BJ (cell line): ENCODE measurements around the gene IFITM10. TPM values are rescaled to one million over a fixed set of nuclear protein-coding genes. Genes with fewer than 3 reads are reported as not detected.
"Not testable (repeated sequence)": the region's sequence is repeated elsewhere in the genome, so short reads cannot be mapped to it uniquely, and the experiment has no call there.

Source experiments
- CTCF ChIA-PET: fragments of 350-600 bp; formaldehyde crosslinking; extraction: SDS; loops from one replicate; lab custom pipeline; 2021; ENCODE audit warnings: antibody characterized with exemption, inconsistent platforms; lab: Yijun Ruan, JAX
- POLR2A ChIA-PET: fragments of 300-600 bp; sonication (Branson Sonifier 250); formaldehyde crosslinking; extraction: SDS; loops from one replicate; lab custom pipeline; 2021; ENCODE audit warnings: antibody characterized with exemption; lab: Charles Lee
- DNase-seq: peaks from one replicate; pipeline ENCODE4 v3.0.0-alpha.2; 2011; ENCODE audit warnings: low read depth
- H3K27me3 ChIP-seq: 2 replicates; pipeline ENCODE4 v1.6.0; 2011; ENCODE audit warnings: low read length; ENCODE audit not compliant: control insufficient read depth, insufficient read depth
- H3K36me3 ChIP-seq: 2 replicates; pipeline ENCODE4 v1.5.1; 2011; ENCODE audit warnings: low read length; ENCODE audit not compliant: control insufficient read depth, insufficient read depth
- H3K4me3 ChIP-seq: 2 replicates; pipeline ENCODE4 v1.5.1; 2011; ENCODE audit warnings: low read depth, mild to moderate bottlenecking, control low read depth, low read length
- CTCF ChIP-seq: IDR thresholded peaks from 2 replicates; pipeline ENCODE4 v1.5.1; 2011; ENCODE audit warnings: low read depth, mild to moderate bottlenecking, control low read depth, inconsistent platforms, low read length, moderate library complexity; ENCODE audit not compliant: insufficient read depth
- polyA plus RNA-seq: library from polyadenylated mRNA; depleted of rRNA; stranded (reverse); fragments of >200 nt; gene quantifications from 2 replicates; pipeline ENCODE4 v1.2.3, GENCODE V29; 2011

IFITM10 gene
- polyA plus RNA-seq, 1 experiment, result 0.22 TPM

- no peak for DNase-seq
- peaks cover 13% of the 10 kb centered on the region for H3K27me3 ChIP-seq
- H3K4me3 ChIP-seq, result no peak overlapping the region
- CTCF ChIA-PET, result interaction anchor here (0.8 to 7.9 kb wide), 10 partner anchors 11 to 474 kb away, joined by 3 to 510 read pairs (median 33); partner anchors contain the start of genes H19 and SYT8
- no peaks in the 10 kb centered on the region for H3K36me3 ChIP-seq
- no peak for TF ChIP-seq CTCF
- POLR2A ChIA-PET, result no interaction called here
These were observed 59.1 kb downstream of the IFITM10 start for GRCh38 chr11:1691026-1691877.

GRCh38 chr11:1690167-1691025, 60.0 kb downstream of the IFITM10 start:
- POLR2A ChIA-PET, result no interaction called here
- Histone ChIP-seq H3K4me3 (no peak overlapping the region), H3K27me3 (peaks cover 8% of the 10 kb centered on the region), H3K36me3 (no peaks in the 10 kb centered on the region)
- no peak for DNase-seq
- no peak for TF ChIP-seq CTCF
- CTCF ChIA-PET, result interaction anchor here (0.6 to 7.9 kb wide), 8 partner anchors 10 to 468 kb away, joined by 3 to 510 read pairs (median 60); partner anchors contain the start of gene SYT8

- POLR2A ChIA-PET, DNase-seq, H3K27me3 ChIP-seq, H3K36me3 ChIP-seq, H3K4me3 ChIP-seq: not testable (repeated sequence)
- CTCF ChIA-PET, result interaction anchor here (1.1 to 7.9 kb wide), 3 partner anchors 37 to 312 kb away, joined by 3 to 510 read pairs (median 68); partner anchors contain the start of gene SYT8
These were observed 60.9 kb downstream of the IFITM10 start for GRCh38 chr11:1689250-1690166.

- POLR2A ChIA-PET, H3K36me3 ChIP-seq, H3K27me3 ChIP-seq, H3K4me3 ChIP-seq, DNase-seq: not testable (repeated sequence)
- CTCF ChIA-PET, result interaction anchor here (1.1 to 7.9 kb wide), 2 partner anchors 36 to 142 kb away, joined by 3 to 510 read pairs; partner anchors contain the start of gene SYT8
These were observed 62.0 kb downstream of the IFITM10 start for GRCh38 chr11:1688336-1688947.

GRCh38 chr11:1686220-1686619, 64.2 kb downstream of the IFITM10 start:
- H3K27me3 ChIP-seq, CTCF ChIA-PET, H3K36me3 ChIP-seq, H3K4me3 ChIP-seq, DNase-seq, POLR2A ChIA-PET: not testable (repeated sequence)

GRCh38 chr11:1684886-1685874, 65.2 kb downstream of the IFITM10 start:
- H3K36me3 ChIP-seq, H3K27me3 ChIP-seq, DNase-seq, POLR2A ChIA-PET, CTCF ChIA-PET, H3K4me3 ChIP-seq: not testable (repeated sequence)

GRCh38 chr11:1683904-1684572, 66.4 kb downstream of the IFITM10 start:
- DNase-seq, H3K36me3 ChIP-seq, POLR2A ChIA-PET, H3K4me3 ChIP-seq, H3K27me3 ChIP-seq: not testable (repeated sequence)
- CTCF ChIA-PET, result interaction anchor here (6.0 kb wide), 1 partner anchor 9 kb away, joined by 53 read pairs; no protein-coding TSS in a partner anchor

GRCh38 chr11:1683216-1683615, 67.2 kb downstream of the IFITM10 start:
- H3K4me3 ChIP-seq, H3K36me3 ChIP-seq, DNase-seq, H3K27me3 ChIP-seq, POLR2A ChIA-PET: not testable (repeated sequence)
- CTCF ChIA-PET, result interaction anchor here (1.2 to 6.2 kb wide), 3 partner anchors 10 to 149 kb away, joined by 6 to 53 read pairs (median 34); no protein-coding TSS in a partner anchor
